Activated B cell treated with CpG ODN at 0.5 μM for 24 hours (primary cell): ENCODE measurements around the gene NOVA1. TPM values are rescaled to one million over a fixed set of nuclear protein-coding genes. Genes with fewer than 3 reads are reported as not detected.

Source experiments
- ATAC-seq: fragments of 200-7000 bp; cut with Tn5 transposase; one replicate; pipeline ENCODE4 v1.10.0; 2021; ENCODE audit warnings: low read depth, mild to moderate bottlenecking, moderate library complexity
- CTCF ChIA-PET: fragments of 350-600 bp; sonication (Branson Sonifier 250); formaldehyde crosslinking; loops from one replicate; lab custom pipeline; 2021; ENCODE audit warnings: antibody characterized with exemption; lab: Charles Lee
- POLR2A ChIA-PET: fragments of 350-600 bp; sonication (Branson Sonifier 250); formaldehyde crosslinking; loops from one replicate; lab custom pipeline; 2021; ENCODE audit warnings: antibody characterized with exemption; lab: Charles Lee
- DNase-seq: peaks from one replicate; pipeline ENCODE4 v3.0.0; 2022
- H3K27ac Mint-ChIP-seq: one replicate; pipeline ENCODE4 v1.8.0; 2020; ENCODE audit warnings: mixed read lengths
- H3K27me3 Mint-ChIP-seq: one replicate; pipeline ENCODE4 v1.8.0; 2021; ENCODE audit warnings: mixed read lengths
- H3K36me3 Mint-ChIP-seq: one replicate; pipeline ENCODE4 v1.8.0; 2021; ENCODE audit warnings: low read depth, mixed read lengths
- H3K4me1 Mint-ChIP-seq: one replicate; pipeline ENCODE4 v1.8.0; 2021; ENCODE audit warnings: mixed read lengths
- H3K4me3 Mint-ChIP-seq: one replicate; pipeline ENCODE4 v1.8.0; 2020; ENCODE audit warnings: mild to moderate bottlenecking, mixed read lengths
- H3K9me3 Mint-ChIP-seq: one replicate; pipeline ENCODE4 v1.8.0; 2020; ENCODE audit warnings: mixed read lengths
- intact Hi-C: fragments of 100-400 bp; cut with micrococcal nuclease; formaldehyde crosslinking; loops from one replicate; pipeline ENCODE4 v1.15.1; 2024
- total RNA-seq: library from RNA; stranded (reverse); gene quantifications from 2 replicates; pipeline ENCODE4 v1.2.3, GENCODE V29; 2022
- TF ChIP-seq, protein P1 (sequence below): fragments of 200-600 bp; IDR thresholded peaks from one replicate; pipeline ENCODE4 v1.8.0; 2022; ENCODE audit warnings: antibody characterized with exemption, mild to moderate bottlenecking

The NOVA1 gene
- total RNA-seq, 1 donor from 2014 or later, result not detected

DNA sequence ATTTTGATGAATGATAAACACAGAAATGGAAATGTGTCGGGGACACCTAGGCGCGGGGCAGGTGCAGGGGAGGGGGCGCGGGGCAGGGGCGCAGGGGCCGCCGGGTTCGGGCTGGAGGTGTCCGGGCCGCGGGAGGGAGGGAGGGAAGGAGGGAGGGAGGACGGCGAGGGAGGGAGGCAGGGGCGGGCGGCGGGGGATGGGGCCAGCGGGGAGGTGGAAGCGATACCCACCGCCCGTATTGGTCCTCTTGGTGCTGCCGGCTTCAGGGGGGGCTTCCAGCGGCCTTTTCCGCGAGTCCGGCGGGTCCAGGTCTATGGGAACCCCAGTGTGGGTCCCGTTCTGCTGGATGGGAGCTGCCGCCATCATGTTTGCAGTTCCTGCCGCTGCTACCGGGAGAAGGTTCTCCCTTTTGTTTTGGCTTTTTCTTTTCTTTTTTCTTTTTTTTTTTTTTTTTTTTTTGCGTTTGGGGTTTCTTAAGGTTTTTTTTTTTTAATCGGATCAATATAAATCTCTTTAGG lies 703 bp downstream of the NOVA1 start:
- CTCF ChIA-PET, result no interaction called here

DNA sequence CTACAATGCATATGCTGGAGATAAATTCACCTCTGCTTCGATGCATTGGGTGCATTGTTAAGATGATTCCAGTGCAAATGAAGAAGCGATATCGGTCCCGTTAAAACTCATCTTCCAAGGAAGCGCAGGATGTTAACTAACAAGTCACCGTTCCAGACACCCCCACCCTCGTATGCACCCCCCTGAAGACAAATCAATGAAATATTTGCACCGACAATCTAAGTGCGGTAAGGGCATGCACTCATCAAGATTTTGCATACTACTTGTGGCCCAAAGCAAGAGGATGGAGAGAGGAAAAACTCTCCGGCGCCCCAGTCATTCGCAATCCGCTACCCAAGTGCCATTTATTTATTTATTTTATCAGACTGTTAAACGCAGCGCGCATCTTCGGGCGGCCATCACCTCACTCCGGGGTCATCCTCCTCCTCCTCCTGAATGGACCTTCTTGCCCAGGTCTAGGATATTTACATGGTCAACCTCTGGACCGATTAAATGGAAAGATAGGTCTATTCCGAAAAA lies 1.2 kb downstream of the NOVA1 start:
- DNase-seq (no peak), ATAC-seq (no peak)
- TF ChIP-seq, protein P1, sequence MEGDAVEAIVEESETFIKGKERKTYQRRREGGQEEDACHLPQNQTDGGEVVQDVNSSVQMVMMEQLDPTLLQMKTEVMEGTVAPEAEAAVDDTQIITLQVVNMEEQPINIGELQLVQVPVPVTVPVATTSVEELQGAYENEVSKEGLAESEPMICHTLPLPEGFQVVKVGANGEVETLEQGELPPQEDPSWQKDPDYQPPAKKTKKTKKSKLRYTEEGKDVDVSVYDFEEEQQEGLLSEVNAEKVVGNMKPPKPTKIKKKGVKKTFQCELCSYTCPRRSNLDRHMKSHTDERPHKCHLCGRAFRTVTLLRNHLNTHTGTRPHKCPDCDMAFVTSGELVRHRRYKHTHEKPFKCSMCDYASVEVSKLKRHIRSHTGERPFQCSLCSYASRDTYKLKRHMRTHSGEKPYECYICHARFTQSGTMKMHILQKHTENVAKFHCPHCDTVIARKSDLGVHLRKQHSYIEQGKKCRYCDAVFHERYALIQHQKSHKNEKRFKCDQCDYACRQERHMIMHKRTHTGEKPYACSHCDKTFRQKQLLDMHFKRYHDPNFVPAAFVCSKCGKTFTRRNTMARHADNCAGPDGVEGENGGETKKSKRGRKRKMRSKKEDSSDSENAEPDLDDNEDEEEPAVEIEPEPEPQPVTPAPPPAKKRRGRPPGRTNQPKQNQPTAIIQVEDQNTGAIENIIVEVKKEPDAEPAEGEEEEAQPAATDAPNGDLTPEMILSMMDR, result no peak
- H3K27me3 Mint-ChIP-seq, result peaks cover 32% of the 10 kb centered on the region
- H3K9me3 Mint-ChIP-seq, result no peaks in the 10 kb centered on the region
- no peak overlapping the region for H3K4me3 Mint-ChIP-seq
- CTCF ChIA-PET, result no interaction called here
- no peaks in the 10 kb centered on the region for H3K36me3 Mint-ChIP-seq
- intact Hi-C loops, result no loop called here
- no peak overlapping the region for H3K27ac Mint-ChIP-seq
- POLR2A ChIA-PET, result no interaction called here
- peaks cover 12% of the 10 kb centered on the region for H3K4me1 Mint-ChIP-seq

More for the DNA sequence above, 703 bp downstream of the NOVA1 start:
- no peak overlapping the region for H3K4me3 Mint-ChIP-seq
- H3K36me3 Mint-ChIP-seq, result no peaks in the 10 kb centered on the region
- peaks cover 12% of the 10 kb centered on the region for H3K4me1 Mint-ChIP-seq
- intact Hi-C loops, result no loop called here
- no peak overlapping the region for H3K27ac Mint-ChIP-seq
- TF ChIP-seq, protein P1, result no peak
- no peak for DNase-seq
- H3K27me3 Mint-ChIP-seq, result peaks cover 32% of the 10 kb centered on the region
- no peak for ATAC-seq
- POLR2A ChIA-PET, result no interaction called here
- no peaks in the 10 kb centered on the region for H3K9me3 Mint-ChIP-seq

DNA sequence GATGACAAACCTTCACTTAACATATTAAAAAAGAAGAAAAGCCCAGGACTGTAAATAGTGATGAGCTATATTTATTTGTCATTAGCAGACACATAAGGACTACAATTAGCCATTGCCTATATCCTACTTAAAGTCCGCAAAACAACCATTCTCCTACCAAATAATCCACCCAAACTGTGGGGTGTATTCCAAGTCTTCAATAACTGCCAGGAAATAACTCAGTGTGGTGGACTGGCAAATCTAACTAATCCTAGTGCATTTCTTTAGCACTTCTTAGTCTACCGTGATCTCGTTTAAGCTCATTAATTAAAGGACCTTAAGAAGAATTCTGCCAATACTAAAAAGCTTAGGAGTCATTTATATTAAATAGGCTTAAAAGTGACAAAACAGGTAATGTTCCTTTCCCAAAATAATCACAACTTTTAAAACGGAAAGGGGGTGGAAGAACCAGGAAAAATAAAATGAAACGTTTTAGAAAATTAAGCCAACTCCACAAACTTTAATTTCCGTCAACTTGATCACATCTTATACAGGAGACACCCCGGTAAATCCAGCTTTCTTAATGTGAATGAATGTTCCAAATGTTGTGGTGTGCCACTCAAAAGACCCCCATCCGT lies 1.8 kb downstream of the NOVA1 start:
- CTCF ChIA-PET, result no interaction called here
- H3K9me3 Mint-ChIP-seq, result no peaks in the 10 kb centered on the region
- no peaks in the 10 kb centered on the region for H3K36me3 Mint-ChIP-seq
- no peak overlapping the region for H3K27ac Mint-ChIP-seq
- H3K4me1 Mint-ChIP-seq, result peaks cover 12% of the 10 kb centered on the region
- DNase-seq (no peak), ATAC-seq (no peak)
- TF ChIP-seq, protein P1, result no peak
- intact Hi-C loops, result no loop called here
- no peak overlapping the region for H3K4me3 Mint-ChIP-seq
- H3K27me3 Mint-ChIP-seq, result peaks cover 32% of the 10 kb centered on the region
- POLR2A ChIA-PET, result no interaction called here

DNA sequence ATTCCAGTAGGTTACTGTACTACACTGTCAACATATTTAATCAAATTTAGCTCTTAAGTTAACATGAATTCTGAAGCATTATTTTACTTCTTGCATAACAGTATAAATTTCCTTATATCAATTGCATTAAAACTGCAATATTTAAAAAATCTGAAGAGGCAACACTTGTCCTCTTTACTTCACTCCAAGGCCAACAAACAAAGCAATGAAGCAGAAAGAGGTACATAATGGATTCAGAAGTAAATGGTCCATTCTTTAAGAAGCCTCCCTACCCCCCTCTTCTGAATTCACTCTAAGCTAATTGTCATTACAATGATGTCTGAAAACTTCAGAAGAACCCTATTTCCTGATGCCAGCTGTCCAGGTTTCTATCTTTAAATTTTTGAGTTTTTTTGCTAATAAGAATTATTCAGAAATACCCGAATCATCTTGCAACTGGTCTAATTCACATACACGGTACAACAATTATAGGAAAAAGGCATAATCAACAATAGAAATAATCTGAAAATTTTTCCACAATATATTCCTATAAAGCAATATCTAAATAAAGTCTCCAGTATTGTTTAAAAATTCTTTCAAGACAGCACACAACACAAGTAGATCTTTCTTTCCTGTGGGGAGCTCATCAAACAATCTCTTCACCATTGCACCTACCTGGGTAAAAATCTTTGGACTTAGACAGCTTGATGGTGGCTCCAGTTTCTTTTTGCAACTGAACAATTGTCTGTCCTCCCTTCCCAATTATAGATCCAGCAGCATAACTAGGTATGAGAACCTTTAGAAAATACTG lies 2.9 kb downstream of the NOVA1 start:
- H3K36me3 Mint-ChIP-seq, result no peaks in the 10 kb centered on the region
- H3K4me3 Mint-ChIP-seq, result no peak overlapping the region
- no peak overlapping the region for H3K27ac Mint-ChIP-seq
- peaks cover 29% of the 10 kb centered on the region for H3K27me3 Mint-ChIP-seq
- H3K4me1 Mint-ChIP-seq, result peaks cover 12% of the 10 kb centered on the region
- TF ChIP-seq, protein P1, result no peak
- no peak for DNase-seq
- H3K9me3 Mint-ChIP-seq, result no peaks in the 10 kb centered on the region
- ATAC-seq, result no peak
- CTCF ChIA-PET, result no interaction called here
- intact Hi-C loops, result no loop called here
- POLR2A ChIA-PET, result no interaction called here

DNA sequence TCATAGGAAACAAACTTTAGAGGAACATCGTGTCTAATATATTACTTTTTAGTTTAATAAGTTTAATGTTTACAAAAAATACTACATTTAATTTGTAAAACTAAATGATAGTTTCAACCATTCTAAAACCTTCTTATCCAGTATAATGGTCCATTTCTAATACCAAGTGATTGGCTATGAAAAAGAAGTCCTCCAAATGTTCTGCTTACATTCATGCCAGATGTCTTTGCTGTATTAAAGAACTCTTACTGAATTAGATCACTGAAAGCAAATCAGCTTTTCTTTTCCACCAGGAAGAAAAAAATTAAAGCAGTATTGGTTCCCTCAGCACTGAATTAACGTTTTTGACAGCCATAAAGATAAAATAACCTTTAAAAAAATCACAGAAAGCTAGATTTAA lies 3.7 kb downstream of the NOVA1 start:
- no peak overlapping the region for H3K4me3 Mint-ChIP-seq
- DNase-seq, result no peak
- no peak overlapping the region for H3K27ac Mint-ChIP-seq
- intact Hi-C loops, result no loop called here
- peaks cover 23% of the 10 kb centered on the region for H3K27me3 Mint-ChIP-seq
- peaks cover 12% of the 10 kb centered on the region for H3K4me1 Mint-ChIP-seq
- POLR2A ChIA-PET, result no interaction called here
- H3K9me3 Mint-ChIP-seq, result no peaks in the 10 kb centered on the region
- CTCF ChIA-PET, result no interaction called here
- TF ChIP-seq, protein P1, result no peak
- no peak for ATAC-seq
- no peaks in the 10 kb centered on the region for H3K36me3 Mint-ChIP-seq
